GM12873 (cell line): ENCODE data around the gene EGFR.

Source experiments
- CTCF ChIP-seq: IDR thresholded peaks from 2 replicates; pipeline ENCODE4 v1.5.1; 2012; ENCODE audit warnings: low read depth, mild to moderate bottlenecking, moderate library complexity, low read length, control low read depth; ENCODE audit not compliant: insufficient read depth; ENCODE audit errors: missing control alignments

EGFR gene

GRCh38 chr7:55018361-55019190 lies at the start of gene EGFR:
TSS of gene EGFR (plus strand) at chr7:55019017. CDS start at chr7:55019278, 261 bp downstream.
- no peak for TF ChIP-seq CTCF

- TF ChIP-seq CTCF = no peak
These were observed 49.4 kb upstream of the EGFR start for GRCh38 chr7:54969208-54969967.

GRCh38 chr7:54972733-54973294 lies 46.0 kb upstream of the EGFR start:
- no peak for TF ChIP-seq CTCF

- TF ChIP-seq CTCF = no peak
These were observed 40.3 kb upstream of the EGFR start for GRCh38 chr7:54978364-54979116.

GRCh38 chr7:54980521-54980920 lies 38.3 kb upstream of the EGFR start:
- TF ChIP-seq CTCF = no peak

GRCh38 chr7:54981913-54982312 lies 36.9 kb upstream of the EGFR start:
- TF ChIP-seq CTCF = no peak
